Kidney epithelial cell (primary cell): ENCODE measurements around the gene LTBP4. TPM values are rescaled to one million over a fixed set of nuclear protein-coding genes. Genes with fewer than 3 reads are reported as not detected.

Source experiments
- DNase-seq: peaks from one replicate; pipeline ENCODE4 v3.0.0-alpha.2; 2010; ENCODE audit warnings: low read depth
- H3K27me3 ChIP-seq: 2 replicates; pipeline ENCODE4 v1.6.0; 2011; ENCODE audit warnings: low read length; ENCODE audit not compliant: control insufficient read depth, insufficient read depth
- H3K36me3 ChIP-seq: 2 replicates; pipeline ENCODE4 v1.5.1; 2011; ENCODE audit warnings: low read length; ENCODE audit not compliant: control insufficient read depth, insufficient read depth
- H3K4me3 ChIP-seq: 2 replicates; pipeline ENCODE4 v1.5.1; 2011; ENCODE audit warnings: low read depth, mild to moderate bottlenecking, control low read depth, low read length
- CTCF ChIP-seq: IDR thresholded peaks from 2 replicates; pipeline ENCODE4 v1.5.1; 2011; ENCODE audit warnings: mild to moderate bottlenecking, moderate library complexity, low read length, control low read depth, inconsistent platforms; ENCODE audit not compliant: insufficient read depth, poor library complexity, severe bottlenecking
- total RNA-seq: library from RNA; depleted of rRNA; stranded (reverse); fragments of >200 nt; gene quantifications from 2 replicates; pipeline ENCODE4 v1.2.3, GENCODE V29; 2015

The LTBP4 gene
- total RNA-seq, 1 donor from 2014 or later = 89.3 TPM

- Histone ChIP-seq H3K4me3 (no peak overlapping the region), H3K36me3 (no peaks in the 10 kb centered on the region), H3K27me3 (peaks cover 3% of the 10 kb centered on the region)
- no peak for DNase-seq
- TF ChIP-seq CTCF = no peak
Observed at GRCh38 chr19:40633207-40633606, 32.0 kb downstream of the LTBP4 start.

- Histone ChIP-seq H3K36me3 (no peaks in the 10 kb centered on the region), H3K4me3 (no peak overlapping the region), H3K27me3 (peaks cover 3% of the 10 kb centered on the region)
- TF ChIP-seq CTCF = no peak
- no peak for DNase-seq
Observed at GRCh38 chr19:40638327-40638726, 37.2 kb downstream of the LTBP4 start.

- DNase-seq = no peak
- Histone ChIP-seq H3K27me3 (peaks cover 3% of the 10 kb centered on the region), H3K4me3 (no peak overlapping the region), H3K36me3 (no peaks in the 10 kb centered on the region)
- no peak for TF ChIP-seq CTCF
Observed at GRCh38 chr19:40639638-40639982, 38.4 kb downstream of the LTBP4 start.

- TF ChIP-seq CTCF = no peak
- DNase-seq = no peak
- Histone ChIP-seq H3K4me3 (no peak overlapping the region), H3K27me3 (no peaks in the 10 kb centered on the region), H3K36me3 (no peaks in the 10 kb centered on the region)
Observed at GRCh38 chr19:40640744-40641143, 39.6 kb downstream of the LTBP4 start.

- no peak overlapping the region for H3K4me3 ChIP-seq
- DNase-seq = no peak
- no peaks in the 10 kb centered on the region for H3K36me3 ChIP-seq
- no peak for TF ChIP-seq CTCF
- no peaks in the 10 kb centered on the region for H3K27me3 ChIP-seq
Observed at GRCh38 chr19:40641281-40641680, 40.1 kb downstream of the LTBP4 start.

- Histone ChIP-seq H3K27me3 (no peaks in the 10 kb centered on the region), H3K36me3 (no peaks in the 10 kb centered on the region), H3K4me3 (no peak overlapping the region)
- no peak for DNase-seq
- TF ChIP-seq CTCF = no peak
Observed at GRCh38 chr19:40642051-40642706, 41.0 kb downstream of the LTBP4 start.
